ENCODE results near the gene DNAJC1. TPM values are rescaled to one million over a fixed set of nuclear protein-coding genes. Genes with fewer than 3 reads are reported as not detected.
"Not testable (repeated sequence)": the region's sequence is repeated elsewhere in the genome, so short reads cannot be mapped to it uniquely, and the experiment has no call there.

DNAJC1 gene
- total RNA-seq, 1 donor from 2014 or later: 26.1 TPM

- TF ChIP-seq CTCF (IDR thresholded peaks at IDR 0.05): no peak
- Histone ChIP-seq H3K27ac (no peak overlapping the region), H3K36me3 (peaks cover 4 to 19% of the 10 kb centered on the region in 2 donors), H3K4me3 (no peak overlapping the region), H3K27me3 (no peaks in the 10 kb centered on the region), H3K9me3 (no peaks in the 10 kb centered on the region), H3K4me1 (peaks cover 0 to 3% of the 10 kb centered on the region in 2 donors)
- no peak for DNase-seq (ENCODE audit: low spot score in 2 of 2)
- intact Hi-C loops (cut with DNase I): no loop called here
Observed at GRCh38 chr10:21719502-21719901, 284.0 kb downstream of the DNAJC1 start.

- H3K4me1 ChIP-seq; H3K27ac ChIP-seq; H3K4me3 ChIP-seq; H3K27me3 ChIP-seq; intact Hi-C loops (cut with DNase I); H3K9me3 ChIP-seq; DNase-seq (ENCODE audit: low spot score in 2 of 2): not testable (repeated sequence)
- peaks cover 4 to 25% of the 10 kb centered on the region in 2 donors for H3K36me3 ChIP-seq
Observed at GRCh38 chr10:21717437-21718054, 286.0 kb downstream of the DNAJC1 start.

- intact Hi-C loops (cut with DNase I): no loop called here
- Histone ChIP-seq H3K27me3 (no peaks in the 10 kb centered on the region), H3K4me1 (no peaks in the 10 kb centered on the region), H3K27ac (no peak overlapping the region), H3K4me3 (no peak overlapping the region), H3K9me3 (no peaks in the 10 kb centered on the region), H3K36me3 (peaks cover 4 to 25% of the 10 kb centered on the region in 2 donors)
- DNase-seq (ENCODE audit: low spot score in 2 of 2): no peak
- no peak for TF ChIP-seq CTCF (IDR thresholded peaks at IDR 0.05)
Observed at GRCh38 chr10:21715531-21716195, 287.9 kb downstream of the DNAJC1 start.

- DNase-seq (ENCODE audit: low spot score in 2 of 2): no peak
- Histone ChIP-seq H3K4me1 (no peaks in the 10 kb centered on the region), H3K36me3 (peaks cover 4 to 30% of the 10 kb centered on the region in 2 donors), H3K4me3 (no peak overlapping the region), H3K9me3 (no peaks in the 10 kb centered on the region), H3K27ac (no peak overlapping the region), H3K27me3 (no peaks in the 10 kb centered on the region)
- intact Hi-C loops (cut with DNase I): no loop called here
- no peak for TF ChIP-seq CTCF (IDR thresholded peaks at IDR 0.05)
Observed at GRCh38 chr10:21712975-21713374, 290.6 kb downstream of the DNAJC1 start.

GRCh38 chr10:21707498-21707897 lies 296.0 kb downstream of the DNAJC1 start:
- Histone ChIP-seq H3K4me1 (peaks cover 0 to 4% of the 10 kb centered on the region in 2 donors), H3K4me3 (no peak overlapping the region), H3K9me3 (no peaks in the 10 kb centered on the region), H3K27me3 (no peaks in the 10 kb centered on the region), H3K27ac (no peak overlapping the region), H3K36me3 (peaks cover 0 to 6% of the 10 kb centered on the region in 2 donors)
- intact Hi-C loops (cut with DNase I): no loop called here
- no peak for TF ChIP-seq CTCF (IDR thresholded peaks at IDR 0.05)
- DNase-seq (ENCODE audit: low spot score in 2 of 2): no peak

Other genes with a start within 250 kb of the DNAJC1 start
- gene EBLN1, start 214.3 kb upstream of the DNAJC1 start, total RNA-seq: not detected